Measurements from ENCODE around the gene ZNF839.
"Not testable (repeated sequence)": the region's sequence is repeated elsewhere in the genome, so short reads cannot be mapped to it uniquely, and the experiment has no call there.

Gene ZNF839

DNA sequence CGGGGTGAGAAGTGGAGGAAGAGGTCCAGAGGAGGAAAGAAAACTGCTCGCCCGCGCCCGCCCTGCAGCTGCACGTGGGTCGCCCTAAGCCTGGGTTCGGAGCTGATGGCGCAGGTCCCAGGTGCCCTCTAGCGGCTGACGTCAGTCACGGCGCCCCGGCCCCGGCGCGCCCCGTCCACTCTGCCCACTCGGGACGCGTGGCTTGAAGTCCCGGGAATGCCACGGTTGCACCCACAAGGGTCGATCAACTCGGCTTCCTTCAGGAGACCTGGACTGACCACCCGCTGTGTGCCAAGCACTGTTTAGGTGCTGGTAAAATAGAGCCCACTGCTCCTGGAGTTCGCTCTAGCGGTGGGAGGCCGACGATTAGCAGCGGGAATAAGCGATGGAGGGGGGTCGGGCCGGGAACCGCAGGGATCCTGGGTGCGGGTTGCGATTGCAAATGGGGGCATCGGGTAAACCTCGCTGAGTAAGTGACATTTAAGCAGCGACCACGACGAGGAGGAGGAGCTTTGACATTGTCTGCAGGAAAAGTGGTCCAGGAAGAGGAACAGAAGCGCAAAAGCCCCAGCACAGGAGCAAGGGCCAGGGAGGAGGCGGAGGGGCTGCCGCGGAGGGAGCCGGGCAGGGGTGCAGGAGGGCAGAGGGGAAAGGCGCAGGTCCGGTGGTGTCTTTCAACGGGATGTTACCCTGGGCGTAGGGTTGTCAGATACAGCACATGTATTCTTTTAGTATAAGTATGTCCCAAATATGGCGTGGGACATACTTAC, 5.1 kb upstream of the ZNF839 start:
- DNase-seq (ENCODE audit: low spot score) = peak; percentile 84

DNA sequence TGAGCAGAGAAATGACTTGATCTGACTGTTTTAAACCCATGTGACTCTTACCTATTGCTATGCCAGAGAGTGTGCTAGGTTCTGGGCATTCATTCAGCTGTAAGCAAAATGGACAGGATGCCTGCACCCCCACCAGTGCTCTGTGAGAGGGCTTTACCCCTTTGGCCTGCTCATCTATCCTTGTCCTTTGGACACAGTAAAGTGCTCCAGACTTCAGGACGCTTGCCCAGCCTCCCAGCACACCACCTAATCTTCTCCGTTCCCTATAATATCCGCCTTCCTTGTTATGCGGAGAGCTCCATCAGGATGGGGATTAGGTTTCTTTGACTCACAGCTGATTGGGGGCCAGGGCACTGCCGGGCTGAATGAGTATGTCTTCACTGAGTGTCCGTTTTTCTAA, 4.4 kb upstream of the ZNF839 start:
- DNase-seq (ENCODE audit: low spot score) = no peak

DNA sequence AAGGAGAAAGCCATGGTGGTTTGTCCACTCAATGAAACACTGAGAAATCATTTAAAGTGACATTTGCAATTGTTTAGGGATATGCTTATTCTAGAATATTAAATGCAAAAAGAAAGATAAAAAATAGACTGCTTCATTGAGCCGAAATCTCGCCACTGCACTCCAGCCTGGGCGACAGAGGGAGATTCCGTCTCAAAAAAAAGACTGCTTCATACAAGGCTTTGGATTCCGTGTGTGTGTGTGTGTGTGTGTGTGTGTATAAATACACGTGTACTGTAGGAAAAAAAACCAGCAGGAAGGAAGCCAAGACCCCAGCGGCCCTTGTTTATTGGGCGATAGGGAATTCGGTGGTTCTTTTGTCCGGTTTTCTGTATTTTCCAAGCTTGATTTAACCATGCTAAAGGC, 3.2 kb upstream of the ZNF839 start:
- DNase-seq (ENCODE audit: low spot score) = no peak

DNA sequence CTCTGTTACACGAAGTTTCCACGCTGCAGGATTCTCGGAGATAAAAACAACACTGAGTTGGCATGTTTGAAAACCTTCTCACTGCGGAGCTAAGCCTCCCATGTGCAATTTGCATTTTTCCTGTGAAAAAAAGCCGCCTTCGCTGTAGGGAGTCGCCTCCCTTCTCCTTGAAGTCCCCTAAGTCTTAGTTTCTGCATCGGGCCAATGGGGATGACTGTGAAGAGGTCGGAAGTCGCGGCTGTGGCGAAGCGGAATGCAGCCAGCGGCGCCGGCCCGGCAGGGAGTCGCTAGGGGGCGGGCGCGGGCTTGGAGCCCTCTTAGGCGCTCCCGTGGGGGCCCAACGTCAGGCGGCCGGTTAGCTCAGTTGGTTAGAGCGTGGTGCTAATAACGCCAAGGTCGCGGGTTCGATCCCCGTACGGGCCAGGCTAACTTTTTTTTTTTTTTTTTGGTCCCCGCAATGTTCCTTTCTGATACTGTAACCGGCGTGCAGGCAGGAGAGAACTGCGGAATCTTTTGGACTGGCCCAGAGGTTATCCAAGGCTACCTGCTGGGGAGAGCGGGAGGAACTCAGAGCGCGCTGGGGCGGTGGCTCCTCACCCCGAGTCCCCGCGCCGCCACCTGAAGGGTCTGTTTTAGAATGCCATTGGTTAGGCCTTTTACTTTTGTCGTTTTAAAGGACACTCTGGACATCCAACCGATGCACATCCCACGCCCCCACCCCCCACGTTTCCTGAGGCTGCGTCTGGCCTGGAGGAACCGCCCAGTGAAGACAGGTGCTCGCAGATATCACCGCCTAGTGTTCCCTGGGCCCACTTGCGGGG, 2.6 kb upstream of the ZNF839 start:
- peak; percentile 94 for DNase-seq (ENCODE audit: low spot score)

DNA sequence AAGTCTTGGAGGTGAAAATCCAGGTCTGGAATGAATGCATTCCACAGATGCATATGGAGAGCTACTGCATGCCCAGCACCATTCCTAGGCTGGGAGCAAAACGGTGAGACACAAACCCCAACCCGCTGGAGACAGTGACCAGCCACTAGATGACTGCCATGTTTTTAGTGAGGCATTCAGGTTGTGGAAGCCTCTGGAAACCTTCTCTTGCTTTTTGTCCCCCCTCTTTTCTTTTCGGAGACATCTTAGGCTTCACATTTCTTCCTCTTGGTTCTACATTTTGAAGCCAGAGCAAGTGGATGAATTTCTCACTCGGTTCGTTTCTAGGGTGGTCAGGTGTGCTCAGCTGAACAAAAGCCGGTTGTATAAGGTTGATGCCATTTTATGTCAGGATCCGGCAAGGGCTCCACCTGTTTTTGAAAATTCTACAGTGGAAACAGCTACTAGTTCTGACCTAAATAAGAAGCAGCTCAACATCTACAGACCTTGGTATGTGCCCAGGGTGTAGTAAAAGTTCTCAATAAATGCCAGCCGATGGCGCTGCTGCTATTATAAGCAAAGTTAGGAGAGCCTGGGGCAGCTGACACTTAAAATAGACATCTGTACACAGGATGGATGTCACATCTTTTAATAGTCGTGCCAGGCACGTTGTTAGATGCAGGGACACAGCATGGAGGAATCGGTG, 1.8 kb upstream of the ZNF839 start:
- peak; percentile 79 for DNase-seq (ENCODE audit: low spot score)

DNA sequence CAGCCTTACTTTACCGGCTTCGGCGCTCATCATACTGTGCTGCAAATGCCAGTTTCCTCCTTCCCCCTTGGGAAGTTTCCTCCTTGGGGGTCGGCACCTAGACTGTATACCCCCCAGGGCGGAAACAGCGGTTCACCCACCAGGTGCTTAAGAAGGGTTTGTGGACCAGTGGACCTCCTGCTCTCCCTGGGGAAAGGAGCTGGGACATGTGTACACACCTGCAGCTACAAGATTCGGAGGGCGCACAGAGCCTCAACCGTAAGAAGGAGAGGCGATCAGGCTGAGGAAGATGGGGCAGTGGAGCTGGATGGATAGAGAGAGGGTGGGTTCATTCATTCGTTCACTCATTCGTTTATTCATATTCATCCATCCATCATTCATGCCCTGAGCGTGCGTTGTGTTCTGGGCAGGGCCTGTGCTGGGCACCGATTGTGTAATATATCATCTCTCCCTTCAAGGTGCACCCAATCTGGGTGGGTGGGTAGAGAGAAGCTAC, 717 bp upstream of the ZNF839 start:
- no peak for DNase-seq (ENCODE audit: low spot score)

DNA sequence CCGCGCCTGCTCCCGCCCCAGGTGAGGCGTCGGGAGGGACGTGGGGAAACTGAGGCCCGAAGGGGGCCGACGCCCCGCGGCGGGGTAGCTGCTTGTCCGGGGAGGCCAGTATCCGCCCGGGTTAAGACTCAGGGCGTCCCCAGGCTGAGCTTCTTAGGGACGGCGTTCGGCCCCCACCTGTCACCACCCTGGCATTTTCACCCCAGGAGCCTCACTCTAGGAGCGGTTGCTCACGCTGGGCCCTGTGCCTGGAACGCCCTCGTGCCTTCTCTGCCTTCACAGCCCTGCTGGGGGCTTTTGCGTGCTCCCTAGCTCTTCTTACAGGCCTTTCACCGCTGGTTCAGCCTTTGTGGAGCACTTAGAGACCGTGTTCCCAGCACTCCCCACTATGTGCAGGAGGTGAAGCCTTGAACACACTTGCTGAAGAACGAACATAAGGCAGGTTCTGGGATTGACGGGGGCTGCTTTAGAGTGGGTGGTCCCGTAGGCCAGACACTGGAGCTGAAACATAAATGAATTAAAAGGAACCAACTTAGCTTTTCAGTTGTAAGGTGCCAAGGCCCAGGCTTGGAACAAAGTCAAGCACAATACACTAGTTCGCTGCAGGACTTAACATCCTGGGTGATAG, 601 bp downstream of the ZNF839 start:
- DNase-seq (ENCODE audit: low spot score) = peak; percentile 64

DNA sequence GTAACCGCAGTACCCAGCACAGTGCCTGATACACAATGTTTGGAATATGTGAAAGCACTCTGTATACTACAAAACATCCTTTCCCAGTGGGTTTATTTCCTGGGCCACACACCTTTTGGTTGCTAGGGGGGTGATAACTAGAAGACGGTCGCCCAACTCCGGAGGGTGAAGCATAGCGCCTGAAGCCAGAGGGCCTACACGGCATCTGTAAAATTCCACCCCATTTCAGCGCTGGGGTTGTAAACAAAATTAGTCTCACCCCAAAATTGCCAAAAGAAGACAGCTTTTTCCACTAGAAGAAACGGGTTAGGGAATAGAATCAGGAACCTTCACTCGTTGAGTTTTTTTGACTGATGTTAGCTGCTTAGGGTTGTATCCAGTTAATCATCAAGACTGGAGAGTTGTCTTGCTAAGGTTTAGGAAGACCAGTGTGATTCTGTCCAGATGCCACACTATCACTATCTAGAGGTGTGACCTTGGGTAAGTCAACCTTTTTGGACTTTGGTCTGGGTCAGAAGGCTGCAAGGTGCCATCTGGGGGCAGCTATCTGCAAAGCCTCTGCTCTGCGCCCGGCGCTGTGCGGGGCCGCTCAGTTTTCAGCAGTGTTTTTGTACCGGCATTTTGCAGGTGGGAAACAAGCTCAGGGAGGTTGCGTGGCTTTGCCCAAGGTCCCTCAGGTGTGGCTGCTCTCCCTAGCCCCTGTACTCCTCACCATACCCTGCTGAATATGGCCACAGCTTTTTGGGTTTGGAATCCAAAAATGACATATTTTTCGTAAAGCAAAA, 1.3 kb downstream of the ZNF839 start:
- no peak for DNase-seq (ENCODE audit: low spot score)

DNA sequence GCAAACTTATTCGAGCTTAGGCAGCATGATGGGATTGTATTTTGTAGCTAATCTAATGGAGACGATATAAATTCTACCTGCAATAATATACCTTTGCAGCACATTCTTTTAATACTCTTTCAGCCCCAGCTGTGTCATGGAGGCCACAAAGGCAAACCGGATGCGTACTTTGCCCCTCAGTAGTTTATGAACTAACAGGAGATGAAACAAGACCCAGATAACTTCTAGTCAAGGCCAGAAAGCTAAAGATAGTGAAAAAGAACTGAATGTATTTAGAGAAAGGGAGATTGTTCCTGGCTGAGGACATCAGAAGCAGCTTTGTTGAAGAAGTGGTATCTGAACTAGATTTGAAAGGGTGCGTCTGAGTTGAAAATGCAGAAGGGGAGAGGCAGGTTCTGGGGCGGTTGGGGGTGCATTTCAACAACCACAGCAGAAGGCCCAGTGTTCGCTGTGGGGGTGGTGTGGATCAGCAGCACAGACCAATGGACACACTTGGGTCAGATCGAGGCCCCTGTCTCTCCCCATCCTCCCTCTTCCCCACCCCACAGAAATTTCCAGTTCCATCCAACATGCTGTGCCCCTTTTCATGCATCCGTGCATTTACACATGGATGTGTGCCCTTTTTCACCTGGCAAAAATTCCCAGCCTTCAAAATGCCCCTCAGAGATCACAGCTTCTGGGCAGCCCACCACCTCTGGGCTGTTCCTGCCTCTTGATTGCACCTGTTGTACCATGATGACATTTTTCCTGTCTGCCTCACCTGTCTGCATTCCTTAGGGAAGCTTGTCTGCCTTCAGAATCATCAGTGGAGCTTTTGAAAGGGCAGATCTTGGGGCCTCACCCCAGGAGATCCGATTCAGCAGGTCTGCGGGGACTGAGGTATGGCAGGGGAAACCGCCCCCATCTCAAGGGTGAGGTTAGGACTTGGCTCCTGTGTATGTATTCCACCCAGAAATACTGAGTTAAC, 2.2 kb downstream of the ZNF839 start:
- no peak for DNase-seq (ENCODE audit: low spot score)

DNA sequence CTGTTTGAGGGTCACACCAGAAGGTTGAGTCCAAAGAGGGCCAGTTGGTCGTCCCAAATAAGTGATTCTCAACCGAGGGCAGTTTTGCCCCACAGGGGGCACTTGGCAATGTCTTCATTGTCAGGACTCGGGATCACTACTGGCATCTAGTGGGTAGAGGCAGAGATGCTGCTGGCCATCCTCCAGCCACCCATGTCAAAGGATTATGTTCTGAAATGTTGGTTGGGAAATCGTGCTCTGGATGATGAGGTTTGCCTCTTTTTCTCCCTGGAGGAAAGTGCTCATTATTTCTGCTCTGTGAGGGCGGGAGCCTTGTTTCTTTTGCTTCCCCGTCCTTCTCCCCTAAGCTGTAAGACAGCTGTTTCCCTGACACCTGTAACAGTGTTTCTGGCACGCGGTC, 3.6 kb downstream of the ZNF839 start:
- DNase-seq (ENCODE audit: low spot score) = peak; percentile 73

DNA sequence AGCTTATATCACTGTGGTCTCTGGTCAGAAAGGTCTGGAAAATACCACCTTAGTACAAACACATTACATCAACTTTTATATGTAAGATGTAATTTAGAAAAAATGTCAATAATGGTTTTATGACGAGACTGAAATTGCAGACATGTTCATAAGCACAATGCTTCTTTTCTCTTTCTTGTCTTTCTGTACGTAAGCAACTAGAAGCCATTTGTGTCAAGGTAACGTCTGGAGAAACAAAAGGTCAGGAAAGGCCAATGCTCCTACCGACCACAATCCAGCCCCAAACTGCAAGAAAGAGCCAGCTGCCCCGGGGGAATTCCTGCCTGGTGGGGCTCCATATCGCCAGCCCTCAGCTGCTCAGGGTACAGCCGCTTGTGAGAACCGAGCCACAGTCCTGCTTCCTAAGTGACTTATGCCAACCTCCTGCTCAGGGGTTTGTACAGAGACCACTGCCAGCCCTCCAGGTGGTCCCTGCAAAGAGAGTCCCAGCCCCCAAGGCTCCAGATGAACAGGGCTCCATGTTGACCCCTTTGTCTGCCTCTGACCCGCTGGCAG, 6.3 kb downstream of the ZNF839 start:
- DNase-seq (ENCODE audit: low spot score) = no peak

DNA sequence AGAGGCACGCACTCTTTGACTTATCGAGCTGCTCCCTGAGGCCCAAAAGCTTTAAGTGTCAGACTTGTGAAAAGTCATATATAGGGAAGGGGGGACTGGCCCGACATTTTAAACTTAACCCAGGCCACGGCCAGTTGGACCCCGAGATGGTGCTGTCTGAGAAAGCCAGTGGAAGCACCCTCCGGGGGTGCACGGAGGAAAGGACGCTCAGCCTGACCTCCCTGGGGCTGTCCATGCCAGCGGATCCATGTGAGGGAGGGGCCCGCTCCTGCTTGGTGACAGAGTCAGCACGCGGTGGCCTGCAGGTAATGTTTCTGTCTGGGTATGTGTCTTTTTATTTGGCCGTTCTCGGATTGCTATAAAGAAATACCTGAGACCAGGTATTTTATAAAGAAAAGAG, 7.0 kb downstream of the ZNF839 start:
- no peak for DNase-seq (ENCODE audit: low spot score)

DNA sequence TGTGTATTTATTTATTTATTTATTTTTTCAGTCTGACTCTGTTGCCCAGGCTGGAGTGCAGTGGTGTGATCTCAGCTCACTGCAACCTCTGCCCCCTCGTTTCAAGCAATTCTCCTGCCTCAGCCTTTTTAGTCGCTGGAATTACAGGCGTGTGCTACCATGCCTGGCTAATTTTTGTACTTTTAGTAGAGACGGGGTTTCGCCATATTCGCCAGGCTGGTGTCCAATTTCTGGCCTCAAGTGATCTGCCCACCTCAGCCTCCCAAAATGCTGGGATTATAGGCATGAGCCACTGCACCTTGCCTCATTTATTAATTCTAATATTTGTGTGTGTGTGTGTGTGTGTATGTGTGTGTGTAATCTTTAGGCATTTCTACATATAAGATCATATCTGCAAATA, 9.8 kb downstream of the ZNF839 start:
- DNase-seq (ENCODE audit: low spot score) = not testable (repeated sequence)

DNA sequence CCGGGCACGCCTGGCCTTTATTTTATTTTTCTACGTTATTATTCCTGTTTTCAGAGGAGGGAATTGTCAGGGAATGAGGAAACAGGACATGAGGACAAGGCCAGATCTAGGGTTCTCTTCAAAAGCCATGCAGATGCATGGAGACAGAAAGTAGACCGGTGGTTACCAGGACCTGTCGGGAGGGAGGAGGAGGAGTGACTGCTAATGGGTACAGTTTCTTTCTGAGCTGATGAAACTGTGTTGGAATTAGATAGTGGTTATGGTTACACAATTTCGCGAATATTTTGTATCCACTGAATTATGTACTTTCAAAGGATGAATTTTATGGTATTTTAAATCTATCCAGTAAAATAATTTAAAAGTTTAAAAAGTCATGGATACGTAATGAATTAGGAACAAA, 11.3 kb downstream of the ZNF839 start:
- DNase-seq (ENCODE audit: low spot score) = no peak

DNA sequence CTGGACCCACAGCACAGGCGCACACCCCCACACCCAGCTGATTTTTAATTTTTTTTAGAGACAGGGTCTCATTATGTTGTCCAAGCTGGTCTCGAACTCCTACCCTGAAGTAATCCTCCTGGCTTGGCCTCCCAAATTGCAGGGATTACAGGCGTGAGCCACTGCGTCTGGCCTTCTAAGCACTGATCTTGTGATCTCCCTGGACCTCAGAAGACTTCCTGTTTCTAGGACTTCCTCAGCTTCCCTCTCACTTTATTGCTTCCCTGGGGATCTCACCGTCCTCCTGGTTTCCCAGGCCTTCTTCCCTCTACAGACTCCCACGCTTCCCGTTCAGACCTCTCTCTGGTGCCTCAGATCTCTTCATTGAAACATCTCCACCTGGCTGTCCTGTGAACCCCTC, 13.8 kb downstream of the ZNF839 start:
- no peak for DNase-seq (ENCODE audit: low spot score)

DNA sequence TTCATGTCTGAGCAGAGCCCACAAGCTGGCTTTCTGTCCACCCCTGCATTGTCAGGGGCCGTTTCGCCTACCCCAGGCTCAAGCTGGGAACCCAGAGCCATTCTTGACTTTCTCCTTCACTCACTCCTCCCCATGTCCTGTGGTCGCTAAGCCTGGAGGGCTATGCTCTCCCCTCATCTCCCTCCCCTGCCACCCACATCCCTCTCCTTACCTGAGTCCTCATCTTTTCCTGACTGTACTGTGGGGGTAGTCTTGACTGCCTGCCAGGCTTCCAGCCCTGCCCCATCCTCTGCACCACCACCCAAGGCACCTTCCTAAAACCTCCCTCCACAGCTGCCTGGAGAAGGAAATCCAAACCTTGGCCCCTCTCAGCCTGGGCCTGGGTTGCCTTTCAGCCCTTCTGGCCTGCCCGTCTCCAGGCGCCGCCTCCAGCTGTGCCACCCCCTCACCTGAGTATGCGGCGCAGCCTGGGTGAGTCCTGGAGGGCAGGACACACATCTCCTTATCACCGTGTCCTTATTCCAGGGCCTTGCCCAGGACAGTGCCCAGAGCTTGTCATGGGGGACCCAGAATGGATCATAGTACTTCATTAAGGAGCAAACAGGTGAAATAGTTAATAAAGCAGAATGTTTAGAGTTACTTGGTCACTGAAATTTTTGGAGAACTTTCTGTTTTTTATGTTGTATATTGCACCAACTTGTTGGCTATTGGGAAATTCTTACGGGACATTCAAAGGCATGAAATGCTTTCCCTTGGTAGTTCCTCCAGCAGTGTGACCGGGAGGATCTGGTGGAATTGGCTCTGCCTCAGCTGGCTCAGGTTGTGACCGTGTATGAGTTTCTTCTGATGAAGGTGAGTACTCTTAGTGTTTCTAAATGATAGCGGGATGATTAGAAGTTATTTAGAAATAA, 14.5 kb downstream of the ZNF839 start:
- DNase-seq (ENCODE audit: low spot score) = no peak

DNA sequence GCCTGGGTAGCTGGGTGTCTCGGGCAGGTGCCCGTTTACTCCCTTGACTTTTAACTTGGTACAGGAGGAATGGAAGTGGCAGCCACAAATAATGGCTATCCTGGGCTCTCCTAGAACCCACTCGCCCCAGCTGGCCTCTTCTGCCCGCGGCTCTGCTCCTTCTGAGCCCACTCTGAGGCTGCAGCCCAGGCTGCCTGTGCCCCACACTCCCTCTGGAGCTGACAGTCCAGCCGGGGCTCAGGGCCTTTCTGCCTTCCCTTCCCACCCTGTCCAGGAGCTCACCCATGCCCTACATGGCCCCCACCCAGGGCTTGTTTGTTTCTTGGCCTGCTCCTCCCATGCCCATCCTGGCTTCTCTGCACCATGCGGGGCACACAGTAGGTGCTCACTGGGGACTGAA, 15.6 kb downstream of the ZNF839 start:
- no peak for DNase-seq (ENCODE audit: low spot score)

DNA sequence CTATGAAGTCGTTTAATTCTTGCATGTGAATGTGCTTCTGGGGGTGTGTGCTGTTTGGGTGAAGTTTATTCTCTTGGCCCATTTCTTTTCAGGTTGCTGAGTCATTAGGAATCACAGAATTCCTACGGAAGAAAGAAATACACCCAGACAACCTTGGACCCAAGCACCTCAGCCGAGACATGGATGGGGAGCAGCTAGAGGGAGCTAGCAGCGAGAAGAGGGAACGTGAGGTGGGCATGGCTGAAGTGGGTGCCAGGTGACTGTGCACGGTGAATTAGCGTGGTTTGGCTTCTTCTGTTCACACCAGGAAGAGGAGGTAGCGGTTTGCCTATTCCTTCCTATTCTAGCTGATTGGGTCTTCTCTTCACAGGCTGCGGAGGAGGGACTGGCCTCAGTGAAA, 19.2 kb downstream of the ZNF839 start:
- DNase-seq (ENCODE audit: low spot score) = no peak

DNA sequence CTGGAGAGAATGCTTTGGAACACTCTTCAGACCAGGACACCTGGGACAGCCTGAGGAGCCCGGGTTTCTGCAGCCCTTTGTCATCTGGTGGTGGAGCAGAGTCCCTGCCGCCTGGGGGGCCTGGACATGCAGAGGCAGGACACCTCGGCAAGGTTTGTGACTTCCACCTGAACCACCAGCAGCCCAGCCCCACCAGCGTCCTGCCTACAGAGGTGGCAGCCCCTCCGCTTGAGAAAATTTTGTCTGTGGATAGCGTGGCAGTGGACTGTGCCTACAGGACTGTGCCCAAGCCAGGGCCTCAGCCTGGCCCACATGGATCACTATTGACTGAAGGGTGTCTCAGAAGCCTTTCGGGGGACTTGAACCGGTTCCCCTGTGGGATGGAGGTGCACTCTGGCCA, 22.0 kb downstream of the ZNF839 start:
- DNase-seq (ENCODE audit: low spot score) = no peak

All from NAMALWA (cell line).